HFFc6 (cell line): ENCODE results near the gene C1orf159. TPM values are rescaled to one million over a fixed set of nuclear protein-coding genes. Genes with fewer than 3 reads are reported as not detected.

Experiments used
- DNase-seq: peaks from one replicate; pipeline ENCODE4 v3.0.0-alpha.2; 2018
- H3K27ac Mint-ChIP-seq: 2 replicates; pipeline ENCODE4 v1.8.0; 2020; ENCODE audit warnings: mild to moderate bottlenecking, mixed read lengths
- H3K27me3 Mint-ChIP-seq: 2 replicates; pipeline ENCODE4 v1.8.0; 2021; ENCODE audit warnings: mild to moderate bottlenecking, moderate library complexity, mixed read lengths; ENCODE audit not compliant: insufficient read depth
- H3K36me3 Mint-ChIP-seq: 2 replicates; pipeline ENCODE4 v1.8.0; 2021; ENCODE audit warnings: low read depth, mixed read lengths
- H3K4me1 Mint-ChIP-seq: 2 replicates; pipeline ENCODE4 v1.8.0; 2020; ENCODE audit warnings: low read depth, mixed read lengths
- H3K4me3 Mint-ChIP-seq: 2 replicates; pipeline ENCODE4 v1.8.0; 2020; ENCODE audit warnings: mild to moderate bottlenecking, moderate library complexity, mixed read lengths
- H3K9me3 Mint-ChIP-seq: 2 replicates; pipeline ENCODE4 v1.8.0; 2020; ENCODE audit warnings: mild to moderate bottlenecking, mixed read lengths
- total RNA-seq, 6 experiments: library from RNA; stranded (reverse); fragmentation: NEBNext Ultra II Directional; extraction: Animal tissue kit (Norgen Biotek cat#: 25700); gene quantifications; 2 replicates in 1 of 6; 3 replicates in 5 of 6; pipeline ENCODE4 v1.2.3, GENCODE V29; 2021
- TF ChIP-seq, protein P1 (sequence below): fragments of 200-600 bp; sonication (generic); IDR thresholded peaks from 2 replicates; pipeline ENCODE4 v1.5.0; 2021; ENCODE audit warnings: antibody characterized with exemption, mild to moderate bottlenecking

C1orf159 gene
- total RNA-seq, 6 experiments from 2014 or later = 8.7 to 10.3 (median 9.6) TPM

DNA sequence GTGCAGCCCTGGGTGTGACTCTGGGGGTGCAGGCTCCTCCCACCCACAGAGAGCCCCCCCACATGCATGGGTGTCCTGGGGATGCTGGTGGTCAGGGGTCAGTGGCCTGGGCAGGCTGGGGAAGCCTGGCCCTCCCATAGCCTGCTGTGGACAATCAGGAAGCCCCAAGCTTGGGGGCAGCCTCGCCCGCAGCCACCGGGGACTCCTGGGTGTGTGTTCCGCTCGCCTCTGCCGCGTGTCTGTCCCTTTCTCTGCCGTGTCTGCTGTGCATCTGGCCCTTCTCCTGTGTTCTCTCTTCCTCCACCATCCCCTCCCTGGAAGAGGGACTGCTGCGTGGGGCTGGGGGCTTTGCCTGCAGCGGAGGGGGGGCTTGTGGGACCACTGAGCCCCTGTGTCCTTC is 73.1 kb downstream of the C1orf159 start:
- TF ChIP-seq, protein P1, sequence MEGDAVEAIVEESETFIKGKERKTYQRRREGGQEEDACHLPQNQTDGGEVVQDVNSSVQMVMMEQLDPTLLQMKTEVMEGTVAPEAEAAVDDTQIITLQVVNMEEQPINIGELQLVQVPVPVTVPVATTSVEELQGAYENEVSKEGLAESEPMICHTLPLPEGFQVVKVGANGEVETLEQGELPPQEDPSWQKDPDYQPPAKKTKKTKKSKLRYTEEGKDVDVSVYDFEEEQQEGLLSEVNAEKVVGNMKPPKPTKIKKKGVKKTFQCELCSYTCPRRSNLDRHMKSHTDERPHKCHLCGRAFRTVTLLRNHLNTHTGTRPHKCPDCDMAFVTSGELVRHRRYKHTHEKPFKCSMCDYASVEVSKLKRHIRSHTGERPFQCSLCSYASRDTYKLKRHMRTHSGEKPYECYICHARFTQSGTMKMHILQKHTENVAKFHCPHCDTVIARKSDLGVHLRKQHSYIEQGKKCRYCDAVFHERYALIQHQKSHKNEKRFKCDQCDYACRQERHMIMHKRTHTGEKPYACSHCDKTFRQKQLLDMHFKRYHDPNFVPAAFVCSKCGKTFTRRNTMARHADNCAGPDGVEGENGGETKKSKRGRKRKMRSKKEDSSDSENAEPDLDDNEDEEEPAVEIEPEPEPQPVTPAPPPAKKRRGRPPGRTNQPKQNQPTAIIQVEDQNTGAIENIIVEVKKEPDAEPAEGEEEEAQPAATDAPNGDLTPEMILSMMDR = no peak
- Mint-ChIP-seq H3K4me1 (no peaks in the 10 kb centered on the region; the same call in 1 of the 2 replicates), H3K27ac (no peak overlapping the region), H3K27me3 (peaks cover 9% of the 10 kb centered on the region), H3K9me3 (no peaks in the 10 kb centered on the region), H3K36me3 (peaks cover 15% of the 10 kb centered on the region), H3K4me3 (no peak overlapping the region)
- no peak for DNase-seq

DNA sequence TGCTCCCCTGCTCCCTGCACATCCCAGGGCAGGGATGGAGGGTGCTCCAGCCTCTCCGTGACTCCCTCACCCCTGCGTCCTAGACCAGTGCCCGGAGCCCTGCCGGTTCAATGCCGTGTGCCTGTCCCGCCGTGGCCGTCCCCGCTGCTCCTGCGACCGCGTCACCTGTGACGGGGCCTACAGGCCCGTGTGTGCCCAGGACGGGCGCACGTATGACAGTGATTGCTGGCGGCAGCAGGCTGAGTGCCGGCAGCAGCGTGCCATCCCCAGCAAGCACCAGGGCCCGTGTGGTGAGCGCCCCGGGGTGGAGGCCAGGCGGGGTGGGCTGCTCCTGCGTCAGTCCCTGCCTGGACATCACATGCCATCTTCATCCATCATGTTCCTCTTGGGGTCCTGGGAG is 74.0 kb downstream of the C1orf159 start:
- H3K36me3 Mint-ChIP-seq = peaks cover 11% of the 10 kb centered on the region
- TF ChIP-seq, protein P1 = no peak
- H3K4me1 Mint-ChIP-seq = no peaks in the 10 kb centered on the region; the same call in 1 of the 2 replicates
- H3K9me3 Mint-ChIP-seq = no peaks in the 10 kb centered on the region
- H3K27me3 Mint-ChIP-seq = peaks cover 9% of the 10 kb centered on the region
- no peak for DNase-seq
- no peak overlapping the region for H3K4me3 Mint-ChIP-seq
- H3K27ac Mint-ChIP-seq = no peak overlapping the region

DNA sequence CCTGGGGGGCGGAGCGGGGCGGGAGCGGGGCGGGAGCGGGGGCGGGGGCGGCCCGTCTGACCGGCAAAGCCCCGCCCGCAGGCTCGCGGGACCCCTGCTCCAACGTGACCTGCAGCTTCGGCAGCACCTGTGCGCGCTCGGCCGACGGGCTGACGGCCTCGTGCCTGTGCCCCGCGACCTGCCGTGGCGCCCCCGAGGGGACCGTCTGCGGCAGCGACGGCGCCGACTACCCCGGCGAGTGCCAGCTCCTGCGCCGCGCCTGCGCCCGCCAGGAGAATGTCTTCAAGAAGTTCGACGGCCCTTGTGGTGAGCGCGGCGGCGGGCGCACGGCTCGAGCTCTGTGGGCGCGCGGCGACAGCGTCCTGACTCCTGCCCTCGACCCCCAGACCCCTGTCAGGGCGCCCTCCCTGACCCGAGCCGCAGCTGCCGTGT is 74.8 kb downstream of the C1orf159 start:
- Mint-ChIP-seq H3K4me1 (no peaks in the 10 kb centered on the region; the same call in 1 of the 2 replicates), H3K27me3 (peaks cover 10% of the 10 kb centered on the region), H3K4me3 (no peak overlapping the region), H3K36me3 (peaks cover 11% of the 10 kb centered on the region), H3K27ac (no peak overlapping the region), H3K9me3 (no peaks in the 10 kb centered on the region)
- TF ChIP-seq, protein P1 = no peak
- DNase-seq = no peak

DNA sequence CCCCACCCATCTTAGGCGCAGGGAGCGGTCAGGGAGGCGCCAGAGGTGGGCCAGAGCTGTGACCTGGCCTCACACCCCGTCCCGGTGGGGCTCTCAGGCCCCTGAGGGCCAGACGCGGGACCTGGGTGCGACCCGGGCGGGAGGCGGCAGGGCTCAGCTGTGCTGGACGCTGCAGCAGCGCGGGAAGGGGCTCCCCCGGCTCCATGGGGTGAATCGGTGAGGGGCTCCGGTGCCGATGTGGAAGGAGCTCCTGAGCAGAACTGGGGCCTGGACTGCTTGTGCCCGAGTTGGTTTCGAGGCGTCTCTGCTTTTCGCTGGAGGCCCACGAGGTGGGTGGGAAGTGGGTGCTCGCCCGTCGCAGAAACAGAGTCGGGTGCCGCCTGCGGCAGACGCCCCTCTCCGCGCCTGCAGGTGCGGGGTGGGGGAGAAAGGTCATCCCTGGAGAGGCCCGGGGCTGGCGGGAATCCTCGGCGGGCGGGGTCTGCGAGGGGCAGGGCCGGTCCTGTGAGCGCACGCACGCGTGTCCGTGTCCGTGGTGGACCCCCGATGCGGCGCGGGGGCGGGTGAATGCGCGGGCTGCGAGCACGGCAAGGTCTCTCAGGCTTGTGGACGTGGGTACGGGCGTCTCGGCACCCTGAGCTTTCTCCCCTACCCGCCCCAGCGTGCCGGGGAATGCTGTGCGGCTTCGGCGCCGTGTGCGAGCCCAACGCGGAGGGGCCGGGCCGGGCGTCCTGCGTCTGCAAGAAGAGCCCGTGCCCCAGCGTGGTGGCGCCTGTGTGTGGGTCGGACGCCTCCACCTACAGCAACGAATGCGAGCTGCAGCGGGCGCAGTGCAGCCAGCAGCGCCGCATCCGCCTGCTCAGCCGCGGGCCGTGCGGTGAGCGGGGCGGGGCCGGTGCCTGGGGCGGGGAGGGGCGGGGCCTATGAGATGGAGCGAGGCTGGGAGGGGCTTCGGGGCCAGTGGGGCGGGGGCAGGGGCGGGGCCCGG is 75.6 kb downstream of the C1orf159 start:
- Mint-ChIP-seq H3K27ac (no peak overlapping the region), H3K4me1 (no peaks in the 10 kb centered on the region; the same call in 1 of the 2 replicates), H3K27me3 (peaks cover 7% of the 10 kb centered on the region), H3K36me3 (peaks cover 11% of the 10 kb centered on the region), H3K9me3 (no peaks in the 10 kb centered on the region), H3K4me3 (peak overlapping the region; percentile 20)
- DNase-seq = peak; percentile 89
- TF ChIP-seq, protein P1 = peak; percentile 27; the same call in 1 of the 2 replicates

DNA sequence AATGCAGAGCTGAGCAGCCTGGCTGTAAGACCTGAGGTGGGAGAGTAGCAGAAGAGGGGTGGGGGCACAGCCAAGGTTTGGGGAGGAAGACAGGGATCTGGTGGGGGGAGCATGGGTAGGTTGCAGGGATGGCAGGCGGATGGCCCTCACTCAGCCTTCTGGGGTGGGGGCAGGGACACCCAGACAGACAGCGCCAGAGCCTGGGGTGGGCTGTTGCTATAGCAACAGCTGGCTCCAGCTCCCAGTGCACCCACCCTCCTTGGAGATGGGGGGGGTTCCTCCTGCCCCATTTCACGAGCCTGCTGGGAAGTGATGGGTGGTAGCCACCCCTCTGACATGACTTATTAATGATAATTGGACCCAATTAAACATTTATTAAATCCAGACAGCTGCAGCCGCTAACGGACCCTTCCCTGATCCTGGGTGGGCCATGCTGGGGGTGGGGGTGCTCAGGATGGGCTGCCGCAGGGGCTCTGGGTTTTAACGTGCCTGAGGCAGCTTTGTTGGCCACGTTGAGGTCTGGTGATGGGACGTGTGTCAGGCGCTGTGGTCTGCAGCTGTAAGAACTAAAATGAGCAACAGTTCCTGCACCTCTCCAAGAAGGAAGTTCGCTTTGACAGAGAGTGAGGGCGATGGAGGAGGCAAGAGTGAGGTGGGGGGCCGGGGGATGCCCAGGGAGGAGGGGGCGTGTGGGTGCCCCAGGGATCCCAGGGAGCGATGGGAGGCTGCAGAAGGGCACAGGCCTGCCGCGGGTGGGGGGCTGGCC is 76.6 kb downstream of the C1orf159 start:
- DNase-seq = no peak
- TF ChIP-seq, protein P1 = no peak
- Mint-ChIP-seq H3K4me1 (no peaks in the 10 kb centered on the region; the same call in 1 of the 2 replicates), H3K27me3 (peaks cover 7% of the 10 kb centered on the region), H3K27ac (no peak overlapping the region), H3K4me3 (peak overlapping the region; percentile 20; the same call in 1 of the 2 replicates), H3K36me3 (peaks cover 5% of the 10 kb centered on the region; the same call in 1 of the 2 replicates), H3K9me3 (no peaks in the 10 kb centered on the region)
